HEK293 (cell line): ENCODE measurements around the gene CFAP97D2.

Experiments
- GLIS1 ChIP-seq: fragments of 450-650 bp; formaldehyde crosslinking; IDR thresholded peaks from 2 replicates; pipeline ENCODE4 v1.5.1; 2016; ENCODE audit warnings: missing biosample characterization, missing genetic modification characterization
- KLF1 ChIP-seq: fragments of 450-650 bp; formaldehyde crosslinking; IDR thresholded peaks from 2 replicates; pipeline ENCODE4 v1.5.1; 2016; ENCODE audit warnings: missing biosample characterization, missing genetic modification characterization
- SALL2 ChIP-seq: fragments of 450-650 bp; formaldehyde crosslinking; IDR thresholded peaks from 2 replicates; pipeline ENCODE4 v1.5.0; 2017; ENCODE audit warnings: missing biosample characterization, mild to moderate bottlenecking, missing genetic modification characterization, borderline replicate concordance
- SCRT2 ChIP-seq: fragments of 450-650 bp; formaldehyde crosslinking; IDR thresholded peaks from 2 replicates; pipeline ENCODE4 v1.5.1; 2016; ENCODE audit warnings: missing biosample characterization, missing genetic modification characterization
- TRIM28 ChIP-seq: IDR thresholded peaks from 2 replicates; pipeline ENCODE4 v1.6.1; 2011; ENCODE audit warnings: low read length, control low read depth, borderline replicate concordance
- YY1 ChIP-seq: fragments of 450-650 bp; formaldehyde crosslinking; IDR thresholded peaks from 2 replicates; pipeline ENCODE4 v1.5.1; 2018; ENCODE audit warnings: missing biosample characterization, missing genetic modification characterization
- ZBTB49 ChIP-seq: fragments of 450-650 bp; formaldehyde crosslinking; IDR thresholded peaks from 2 replicates; pipeline ENCODE4 v1.5.1; 2016; ENCODE audit warnings: missing biosample characterization, missing genetic modification characterization, low read depth
- ZNF311 ChIP-seq: fragments of 450-650 bp; formaldehyde crosslinking; IDR thresholded peaks from 2 replicates; pipeline ENCODE4 v1.5.1; 2017; ENCODE audit warnings: missing biosample characterization, missing genetic modification characterization, borderline replicate concordance
- ZXDB ChIP-seq: fragments of 450-650 bp; formaldehyde crosslinking; IDR thresholded peaks from 2 replicates; pipeline ENCODE4 v1.5.1; 2016; ENCODE audit warnings: missing biosample characterization, missing genetic modification characterization
- TF ChIP-seq, protein P1 (sequence below): fragments of 450-650 bp; formaldehyde crosslinking; IDR thresholded peaks from 2 replicates; pipeline ENCODE4 v1.5.1; 2016; ENCODE audit warnings: missing biosample characterization, missing genetic modification characterization

- no peak for TF ChIP-seq SALL2 (tag by site-specific recombination)
- no peak for TF ChIP-seq KLF1 (tag by site-specific recombination)
- TF ChIP-seq ZBTB49: no peak
- no peak for TF ChIP-seq SCRT2 (tag by site-specific recombination)
- no peak for TF ChIP-seq ZNF311 (tag by site-specific recombination)
- TF ChIP-seq YY1: no peak
- no peak for TF ChIP-seq GLIS1 (tag by site-specific recombination)
- no peak for TF ChIP-seq ZXDB (tag by site-specific recombination)
- TF ChIP-seq TRIM28: no peak
- TF ChIP-seq, protein P1, sequence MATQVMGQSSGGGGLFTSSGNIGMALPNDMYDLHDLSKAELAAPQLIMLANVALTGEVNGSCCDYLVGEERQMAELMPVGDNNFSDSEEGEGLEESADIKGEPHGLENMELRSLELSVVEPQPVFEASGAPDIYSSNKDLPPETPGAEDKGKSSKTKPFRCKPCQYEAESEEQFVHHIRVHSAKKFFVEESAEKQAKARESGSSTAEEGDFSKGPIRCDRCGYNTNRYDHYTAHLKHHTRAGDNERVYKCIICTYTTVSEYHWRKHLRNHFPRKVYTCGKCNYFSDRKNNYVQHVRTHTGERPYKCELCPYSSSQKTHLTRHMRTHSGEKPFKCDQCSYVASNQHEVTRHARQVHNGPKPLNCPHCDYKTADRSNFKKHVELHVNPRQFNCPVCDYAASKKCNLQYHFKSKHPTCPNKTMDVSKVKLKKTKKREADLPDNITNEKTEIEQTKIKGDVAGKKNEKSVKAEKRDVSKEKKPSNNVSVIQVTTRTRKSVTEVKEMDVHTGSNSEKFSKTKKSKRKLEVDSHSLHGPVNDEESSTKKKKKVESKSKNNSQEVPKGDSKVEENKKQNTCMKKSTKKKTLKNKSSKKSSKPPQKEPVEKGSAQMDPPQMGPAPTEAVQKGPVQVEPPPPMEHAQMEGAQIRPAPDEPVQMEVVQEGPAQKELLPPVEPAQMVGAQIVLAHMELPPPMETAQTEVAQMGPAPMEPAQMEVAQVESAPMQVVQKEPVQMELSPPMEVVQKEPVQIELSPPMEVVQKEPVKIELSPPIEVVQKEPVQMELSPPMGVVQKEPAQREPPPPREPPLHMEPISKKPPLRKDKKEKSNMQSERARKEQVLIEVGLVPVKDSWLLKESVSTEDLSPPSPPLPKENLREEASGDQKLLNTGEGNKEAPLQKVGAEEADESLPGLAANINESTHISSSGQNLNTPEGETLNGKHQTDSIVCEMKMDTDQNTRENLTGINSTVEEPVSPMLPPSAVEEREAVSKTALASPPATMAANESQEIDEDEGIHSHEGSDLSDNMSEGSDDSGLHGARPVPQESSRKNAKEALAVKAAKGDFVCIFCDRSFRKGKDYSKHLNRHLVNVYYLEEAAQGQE (tag by site-specific recombination): no peak
These were observed 6.3 kb downstream of the CFAP97D2 start for GRCh38 chr13:114185182-114185971.
